Activated CD4-positive, alpha-beta T cell treated with anti-CD3 and anti-CD28 coated beads, Interleukin-2, amount 50 U/mL, for 24 hours (primary cell): ENCODE measurements around the gene OTOF.

Experiments
- DNase-seq, 2 donors: peaks; one replicate each; pipeline ENCODE4 v3.0.0-alpha.2; 2020; ENCODE audit warnings: low read depth in 1 of 2, low spot score in 1 of 2

Gene OTOF

GRCh38 chr2:26503231-26503880, 25.4 kb upstream of the OTOF start:
- DNase-seq: peak; percentile 69 to 79

GRCh38 chr2:26500406-26500805, 22.5 kb upstream of the OTOF start:
- no peak for DNase-seq

GRCh38 chr2:26495705-26496297, 17.9 kb upstream of the OTOF start:
- no peak for DNase-seq

- no peak for DNase-seq
Observed at GRCh38 chr2:26494891-26495290, 17.0 kb upstream of the OTOF start.

GRCh38 chr2:26494199-26494598, 16.3 kb upstream of the OTOF start:
- no peak for DNase-seq

- DNase-seq: no peak
Observed at GRCh38 chr2:26493566-26493965, 15.6 kb upstream of the OTOF start.

- no peak for DNase-seq
Observed at GRCh38 chr2:26492749-26493515, 15.0 kb upstream of the OTOF start.

GRCh38 chr2:26491563-26492167, 13.7 kb upstream of the OTOF start:
- DNase-seq: no peak

- DNase-seq: no peak
Observed at GRCh38 chr2:26489213-26489850, 11.4 kb upstream of the OTOF start.

- DNase-seq: no peak
Observed at GRCh38 chr2:26488463-26489212, 10.7 kb upstream of the OTOF start.

- DNase-seq: no peak
Observed at GRCh38 chr2:26487192-26487591, 9.3 kb upstream of the OTOF start.

GRCh38 chr2:26486789-26487188, 8.9 kb upstream of the OTOF start:
- DNase-seq: no peak

- DNase-seq: no peak
Observed at GRCh38 chr2:26485725-26486418, 7.9 kb upstream of the OTOF start.

GRCh38 chr2:26485099-26485498, 7.2 kb upstream of the OTOF start:
- DNase-seq: no peak

GRCh38 chr2:26484579-26484978, 6.7 kb upstream of the OTOF start:
- DNase-seq: no peak

- no peak for DNase-seq
Observed at GRCh38 chr2:26483957-26484565, 6.1 kb upstream of the OTOF start.

- DNase-seq: no peak
Observed at GRCh38 chr2:26483516-26483915, 5.6 kb upstream of the OTOF start.

- DNase-seq: no peak
Observed at GRCh38 chr2:26483027-26483326, 5.1 kb upstream of the OTOF start.

GRCh38 chr2:26482211-26483026, 4.5 kb upstream of the OTOF start:
- no peak for DNase-seq
